Measurements from ENCODE around the gene TCF7L1. TPM values are rescaled to one million over a fixed set of nuclear protein-coding genes. Genes with fewer than 3 reads are reported as not detected.
A peak's percentile ranks its signal among the peaks of the same experiment; 100 is the strongest.

Gene TCF7L1
- total RNA-seq, 1 donor from 2014 or later = 1.4 TPM

DNA sequence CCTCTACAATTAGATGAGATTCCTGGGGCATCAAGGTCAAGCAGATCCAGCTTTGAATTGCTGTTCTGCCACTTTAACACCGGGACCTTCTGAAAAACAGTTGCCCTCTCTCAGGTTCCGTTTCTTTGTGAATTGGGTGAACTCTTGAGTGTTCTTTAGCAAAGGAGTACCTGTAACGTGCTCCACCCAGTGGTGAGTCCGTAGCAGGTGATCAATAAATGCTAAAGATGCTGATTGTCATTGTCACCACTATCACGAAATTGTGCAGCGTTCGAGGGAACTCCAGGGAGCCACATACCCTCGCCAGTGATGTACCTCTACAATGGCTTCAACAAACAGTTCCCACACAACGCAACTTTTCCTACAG, 81.9 kb downstream of the TCF7L1 start:
- TF ChIP-seq, protein P1, sequence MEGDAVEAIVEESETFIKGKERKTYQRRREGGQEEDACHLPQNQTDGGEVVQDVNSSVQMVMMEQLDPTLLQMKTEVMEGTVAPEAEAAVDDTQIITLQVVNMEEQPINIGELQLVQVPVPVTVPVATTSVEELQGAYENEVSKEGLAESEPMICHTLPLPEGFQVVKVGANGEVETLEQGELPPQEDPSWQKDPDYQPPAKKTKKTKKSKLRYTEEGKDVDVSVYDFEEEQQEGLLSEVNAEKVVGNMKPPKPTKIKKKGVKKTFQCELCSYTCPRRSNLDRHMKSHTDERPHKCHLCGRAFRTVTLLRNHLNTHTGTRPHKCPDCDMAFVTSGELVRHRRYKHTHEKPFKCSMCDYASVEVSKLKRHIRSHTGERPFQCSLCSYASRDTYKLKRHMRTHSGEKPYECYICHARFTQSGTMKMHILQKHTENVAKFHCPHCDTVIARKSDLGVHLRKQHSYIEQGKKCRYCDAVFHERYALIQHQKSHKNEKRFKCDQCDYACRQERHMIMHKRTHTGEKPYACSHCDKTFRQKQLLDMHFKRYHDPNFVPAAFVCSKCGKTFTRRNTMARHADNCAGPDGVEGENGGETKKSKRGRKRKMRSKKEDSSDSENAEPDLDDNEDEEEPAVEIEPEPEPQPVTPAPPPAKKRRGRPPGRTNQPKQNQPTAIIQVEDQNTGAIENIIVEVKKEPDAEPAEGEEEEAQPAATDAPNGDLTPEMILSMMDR (conservative IDR thresholded peaks at IDR 0.05; ENCODE audit: low read depth, low read length) = peak; percentile 19
- no peak for DNase-seq (ENCODE audit: low read depth)
- H3K4me3 ChIP-seq (ENCODE audit: low read depth, low read length) = no peak overlapping the region

DNA sequence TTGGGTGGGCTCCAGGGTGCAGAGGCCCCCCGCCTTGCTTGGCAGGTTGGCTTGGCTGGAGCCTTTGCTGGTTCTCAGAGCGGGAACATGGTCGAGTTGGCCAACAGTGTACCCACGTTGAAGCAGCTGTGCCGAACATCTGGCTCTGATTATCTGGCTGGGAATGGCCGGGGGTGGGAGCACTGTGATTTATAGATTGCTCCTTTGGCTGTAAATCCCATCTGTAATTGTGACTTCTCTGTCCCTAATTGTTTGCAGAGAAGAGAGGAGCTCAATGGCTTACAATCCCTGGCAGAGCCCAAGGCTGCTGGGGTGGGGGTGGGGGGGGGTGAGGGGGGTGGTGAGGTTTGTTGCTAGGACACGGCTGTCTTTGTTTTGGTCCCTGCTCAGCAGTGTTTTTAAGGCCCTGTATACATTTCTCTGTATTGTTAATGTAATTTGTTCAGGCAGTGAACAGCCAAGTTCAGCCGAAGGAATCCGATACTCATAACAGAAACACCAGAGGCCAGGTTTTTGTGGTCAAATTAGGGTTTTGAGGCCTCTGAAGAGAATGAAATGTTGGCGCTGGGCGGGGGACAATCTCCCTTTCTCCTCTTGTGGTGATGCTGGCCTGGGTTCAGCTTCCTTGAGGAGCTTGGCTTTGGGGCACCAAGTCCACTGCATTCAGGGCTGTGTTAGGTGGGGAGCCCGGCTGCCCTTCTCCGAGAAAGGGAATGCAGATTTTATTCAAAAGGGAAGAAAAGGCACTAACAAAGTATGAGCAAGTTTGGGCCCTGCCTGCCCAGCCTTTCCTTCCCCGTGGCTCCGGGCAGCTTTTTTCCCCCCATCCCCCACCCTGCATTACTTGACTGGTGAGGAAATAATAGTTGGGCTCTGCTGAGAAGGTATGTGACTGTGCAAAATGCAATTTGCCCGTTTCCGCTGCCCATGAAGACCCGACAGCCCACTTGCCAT, 82.5 kb downstream of the TCF7L1 start:
- no peak overlapping the region for H3K4me3 ChIP-seq (ENCODE audit: low read depth, low read length)
- TF ChIP-seq, protein P1 (conservative IDR thresholded peaks at IDR 0.05; ENCODE audit: low read depth, low read length) = no peak
- DNase-seq (ENCODE audit: low read depth) = no peak

DNA sequence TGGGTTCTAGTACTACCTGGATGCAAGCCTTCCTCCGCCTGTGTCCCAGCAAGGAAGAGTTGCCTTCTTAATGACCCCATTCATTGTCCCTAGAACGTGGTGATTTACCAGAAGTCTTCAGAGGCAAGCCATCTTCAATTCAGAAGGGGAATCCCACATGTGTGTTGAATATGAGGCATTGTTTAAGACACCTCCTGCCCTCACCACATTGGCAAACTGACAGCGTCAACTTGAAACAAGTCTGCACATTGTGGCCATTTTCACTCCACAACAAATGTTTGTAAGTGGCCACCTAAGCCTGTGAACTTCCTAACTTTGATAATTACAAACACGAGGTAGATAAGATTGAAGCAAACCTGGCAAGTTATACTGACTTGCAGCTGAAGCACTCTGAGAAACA, 83.7 kb downstream of the TCF7L1 start:
- no peak overlapping the region for H3K4me3 ChIP-seq (ENCODE audit: low read depth, low read length)
- DNase-seq (ENCODE audit: low read depth) = no peak
- TF ChIP-seq, protein P1 (conservative IDR thresholded peaks at IDR 0.05; ENCODE audit: low read depth, low read length) = no peak

DNA sequence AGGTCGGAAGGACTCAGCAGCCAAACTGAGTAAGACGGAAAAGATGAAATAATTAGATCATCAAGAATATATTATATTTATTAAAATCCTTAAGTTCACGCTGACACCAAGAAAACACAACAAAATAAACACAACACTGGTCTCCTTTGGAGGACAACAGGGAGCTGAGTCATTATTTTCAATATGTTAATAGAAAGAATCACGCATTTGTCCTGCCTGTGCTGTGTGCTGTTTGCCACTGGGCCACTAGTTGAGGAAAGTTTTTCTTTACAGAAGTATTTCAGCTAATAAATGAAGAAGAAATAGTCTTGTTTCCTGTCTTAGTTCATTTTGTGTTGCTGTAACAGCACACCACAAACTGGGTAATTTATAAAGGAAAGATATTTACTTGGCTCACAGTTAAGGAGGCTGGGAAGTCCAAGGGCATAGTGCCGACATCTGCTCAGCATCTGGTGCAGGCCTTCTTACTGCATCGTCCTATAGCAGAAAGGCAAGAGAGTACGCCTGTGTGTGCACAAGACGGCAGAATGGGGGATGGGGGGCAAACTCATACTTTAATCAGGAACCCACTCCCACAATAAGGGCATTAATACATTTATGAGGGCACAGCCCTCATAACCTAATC, 88.0 kb downstream of the TCF7L1 start:
- TF ChIP-seq, protein P1 (conservative IDR thresholded peaks at IDR 0.05; ENCODE audit: low read depth, low read length) = no peak
- DNase-seq (ENCODE audit: low read depth) = no peak
- H3K4me3 ChIP-seq (ENCODE audit: low read depth, low read length) = no peak overlapping the region

DNA sequence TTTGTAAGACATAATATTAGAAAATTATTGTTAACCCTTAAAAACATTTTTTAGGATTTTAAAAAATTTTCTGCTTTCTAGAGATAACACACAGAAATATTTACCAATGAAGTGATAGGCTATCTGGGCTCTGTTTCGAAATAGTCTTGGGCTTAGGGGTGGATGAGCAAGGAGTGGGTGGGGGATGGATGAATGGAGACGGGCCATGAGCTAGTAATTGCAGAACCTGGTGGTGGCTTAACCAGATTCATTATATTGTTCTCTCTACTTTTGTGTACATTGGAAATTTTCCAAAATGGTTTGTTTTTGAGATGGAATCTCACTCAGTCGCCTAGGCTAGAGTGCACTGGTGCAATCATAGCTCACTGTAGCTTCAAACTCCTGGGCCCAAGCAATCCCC, 89.6 kb downstream of the TCF7L1 start:
- TF ChIP-seq, protein P1 (conservative IDR thresholded peaks at IDR 0.05; ENCODE audit: low read depth, low read length) = no peak
- no peak for DNase-seq (ENCODE audit: low read depth)
- no peak overlapping the region for H3K4me3 ChIP-seq (ENCODE audit: low read depth, low read length)

DNA sequence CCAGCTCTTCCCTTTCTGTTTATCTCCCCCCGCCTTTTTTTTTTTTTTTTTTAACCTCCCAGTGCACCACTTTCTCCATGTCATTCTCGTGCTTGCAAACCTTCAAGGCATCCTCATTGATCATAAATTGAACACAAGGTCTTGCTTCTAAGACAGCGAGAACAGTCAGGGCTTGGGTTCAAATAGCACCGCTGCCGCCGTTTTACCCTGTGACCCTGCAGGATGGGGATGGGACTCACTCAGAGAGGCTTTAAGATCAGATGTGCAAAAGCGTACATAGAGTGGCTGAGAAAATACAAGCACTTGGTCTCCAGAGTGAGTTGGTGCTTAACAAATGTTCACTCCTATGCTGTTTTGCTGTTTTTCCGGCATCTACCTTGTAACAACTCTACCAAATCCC, 93.6 kb downstream of the TCF7L1 start:
- TF ChIP-seq, protein P1 (conservative IDR thresholded peaks at IDR 0.05; ENCODE audit: low read depth, low read length) = no peak
- no peak for DNase-seq (ENCODE audit: low read depth)
- H3K4me3 ChIP-seq (ENCODE audit: low read depth, low read length) = no peak overlapping the region
